G401.6 (cell line): ENCODE measurements around the gene CNTN1.
"Not testable (repeated sequence)": the region's sequence is repeated elsewhere in the genome, so short reads cannot be mapped to it uniquely, and the experiment has no call there.

ENCODE experiments used
- FAIRE-seq: peaks from 2 replicates; lab custom pipeline; 2012; peaks lifted over from hg19 to GRCh38; lab: Jason Lieb, UNC

The CNTN1 gene

DNA sequence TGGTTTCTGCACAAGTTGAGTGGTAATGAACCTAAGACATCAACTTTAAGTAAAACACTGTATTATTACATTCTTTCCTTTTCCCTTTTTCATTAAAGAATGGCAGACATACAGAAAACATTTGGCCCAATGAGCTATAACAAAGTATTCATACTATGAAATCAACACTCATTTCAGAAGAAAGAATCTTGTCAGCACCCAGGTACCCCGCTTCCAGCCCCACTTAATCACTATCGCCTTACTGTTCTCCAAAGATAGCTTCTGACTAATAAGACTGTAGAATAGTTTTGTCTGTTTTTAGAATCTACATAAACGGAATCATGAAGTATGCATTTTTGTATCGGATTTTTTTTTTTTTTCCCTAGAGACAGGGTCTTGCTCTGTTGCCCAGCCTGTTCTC is 9.5 kb downstream of the CNTN1 start:
- FAIRE-seq: no peak

DNA sequence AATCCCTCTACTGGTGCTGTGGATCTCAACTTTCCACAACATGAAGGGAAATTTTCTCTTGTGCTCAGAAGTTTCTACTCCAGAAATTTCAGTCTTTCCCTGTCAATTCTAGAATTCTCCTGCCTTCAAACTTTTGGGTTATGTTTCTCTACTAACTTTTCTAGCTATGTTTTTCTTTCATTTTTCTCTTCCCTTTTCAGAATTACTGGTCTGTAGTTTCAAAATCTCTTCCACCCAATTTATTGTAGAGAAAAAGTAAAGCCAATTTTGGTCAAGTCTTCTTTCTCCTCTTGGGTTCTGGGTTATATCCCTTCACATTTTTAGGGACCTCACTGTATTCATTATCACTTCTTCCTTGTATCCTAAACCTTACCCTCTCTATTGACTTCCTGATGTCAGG is 18.9 kb downstream of the CNTN1 start:
- FAIRE-seq: no peak

DNA sequence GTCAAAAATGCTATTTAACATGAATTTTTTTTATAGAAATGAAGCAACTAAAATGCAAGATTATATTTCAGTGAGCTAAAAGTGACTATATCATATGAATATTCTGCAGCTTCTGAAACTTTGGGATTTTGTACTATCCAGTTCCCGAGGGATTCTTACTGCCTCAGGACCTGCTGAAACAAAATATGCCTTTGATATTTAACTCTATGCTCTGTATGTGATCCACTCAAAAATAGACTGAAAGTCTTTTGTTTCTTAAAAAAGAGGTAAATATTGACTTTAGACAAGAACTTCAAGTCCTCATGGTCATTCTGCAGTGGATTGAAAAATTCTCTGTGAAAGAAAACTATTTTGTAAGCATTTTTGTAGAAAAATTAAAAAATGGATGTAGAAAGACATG is 22.4 kb downstream of the CNTN1 start:
- no peak for FAIRE-seq

DNA sequence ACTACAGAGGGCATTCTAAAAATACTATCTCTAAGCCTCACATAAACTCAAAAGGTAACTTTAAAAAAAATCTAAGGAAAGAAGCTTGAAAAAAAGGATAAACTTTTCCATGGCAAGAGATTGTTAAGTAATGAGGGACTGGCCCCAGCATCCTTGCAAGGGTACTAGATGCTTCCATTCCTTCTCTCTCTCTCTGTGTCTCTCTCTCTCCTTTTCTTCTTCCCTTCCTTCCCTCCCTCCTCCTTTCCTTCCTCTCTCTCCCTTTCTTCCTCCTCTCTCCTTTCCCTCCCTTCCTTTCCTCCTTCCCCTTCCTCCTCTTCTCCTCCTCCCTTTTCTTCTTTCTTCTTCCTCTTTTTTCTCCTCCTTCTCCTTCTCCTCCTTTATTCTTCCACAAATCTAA is 23.8 kb downstream of the CNTN1 start:
- FAIRE-seq: no peak

DNA sequence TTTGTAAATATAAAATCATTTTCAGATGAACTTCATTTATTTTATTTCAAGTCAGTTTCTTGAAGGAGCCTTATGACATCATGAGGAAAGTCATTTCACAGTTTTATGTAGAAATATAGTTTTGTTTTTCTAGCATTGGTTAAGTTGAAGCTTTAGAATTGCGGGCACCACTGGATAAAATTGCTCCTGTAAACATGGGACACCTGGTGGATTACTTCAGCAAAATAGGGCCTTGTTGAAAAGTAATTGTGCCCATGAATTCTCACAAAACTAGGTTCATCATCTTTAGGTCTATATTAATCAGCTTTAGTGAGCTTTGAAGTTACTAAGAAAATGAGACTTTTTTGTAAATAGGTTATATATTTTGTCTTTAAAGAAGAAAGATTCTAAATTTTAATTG is 25.3 kb downstream of the CNTN1 start:
- no peak for FAIRE-seq

DNA sequence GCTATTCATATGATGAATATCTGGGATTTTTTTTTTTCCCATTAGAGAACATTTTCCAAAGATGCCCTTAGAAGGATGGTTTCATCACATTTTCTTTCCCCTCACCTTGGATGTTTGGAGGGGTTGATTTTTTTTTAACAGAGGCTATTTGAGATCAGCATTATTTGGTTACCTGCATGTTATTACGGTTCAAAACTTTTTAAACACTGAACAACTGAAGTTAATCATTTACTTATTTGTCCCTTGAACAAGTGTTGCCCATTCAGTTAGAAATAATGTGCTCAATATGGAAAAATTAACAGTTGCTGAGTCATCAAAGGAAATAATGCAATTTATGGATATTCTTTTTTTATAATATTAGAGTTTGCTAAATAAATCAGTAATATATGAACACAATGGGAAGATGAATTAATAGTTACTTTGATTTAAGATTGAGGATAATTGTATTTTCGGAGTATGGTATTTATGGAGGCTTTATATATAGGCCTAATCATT is 26.7 kb downstream of the CNTN1 start:
- FAIRE-seq: no peak

DNA sequence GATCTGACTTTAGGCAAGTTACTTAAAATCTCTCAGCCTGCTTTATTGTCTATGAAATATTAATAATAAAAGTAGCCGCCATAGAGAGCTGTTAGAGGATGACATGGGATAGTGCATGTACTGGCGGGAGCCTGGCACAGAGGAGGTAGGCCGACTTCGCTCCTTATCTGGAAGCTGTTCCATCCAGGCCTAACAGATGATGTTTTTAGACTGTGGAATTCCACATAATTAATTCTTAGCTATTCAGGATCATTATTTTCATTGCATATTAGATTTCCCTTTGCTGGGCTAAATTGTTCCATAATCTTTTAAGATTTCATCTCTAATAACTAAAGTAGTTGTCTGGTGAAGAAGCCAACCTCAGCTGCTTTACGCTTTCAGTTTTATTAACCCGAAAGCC is 30.8 kb downstream of the CNTN1 start:
- no peak for FAIRE-seq

DNA sequence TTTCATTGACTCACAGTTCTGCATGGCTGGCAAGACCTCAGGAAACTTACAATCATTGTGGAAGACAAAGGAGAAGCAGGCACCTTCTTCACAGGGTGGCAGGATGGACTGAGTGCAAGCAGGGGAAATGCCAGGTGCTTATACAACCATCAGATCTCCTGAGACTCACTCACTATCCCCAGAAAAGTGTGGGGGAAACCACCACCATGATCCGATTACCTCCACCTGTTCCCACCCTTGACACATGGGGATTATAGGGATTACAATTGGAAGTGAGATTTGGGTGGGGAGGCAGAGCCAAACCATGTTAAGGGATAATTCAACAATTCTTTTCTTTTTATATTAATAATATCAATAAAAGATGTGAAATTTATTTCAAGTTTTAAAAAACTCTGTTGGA is 34.1 kb downstream of the CNTN1 start:
- FAIRE-seq: no peak

DNA sequence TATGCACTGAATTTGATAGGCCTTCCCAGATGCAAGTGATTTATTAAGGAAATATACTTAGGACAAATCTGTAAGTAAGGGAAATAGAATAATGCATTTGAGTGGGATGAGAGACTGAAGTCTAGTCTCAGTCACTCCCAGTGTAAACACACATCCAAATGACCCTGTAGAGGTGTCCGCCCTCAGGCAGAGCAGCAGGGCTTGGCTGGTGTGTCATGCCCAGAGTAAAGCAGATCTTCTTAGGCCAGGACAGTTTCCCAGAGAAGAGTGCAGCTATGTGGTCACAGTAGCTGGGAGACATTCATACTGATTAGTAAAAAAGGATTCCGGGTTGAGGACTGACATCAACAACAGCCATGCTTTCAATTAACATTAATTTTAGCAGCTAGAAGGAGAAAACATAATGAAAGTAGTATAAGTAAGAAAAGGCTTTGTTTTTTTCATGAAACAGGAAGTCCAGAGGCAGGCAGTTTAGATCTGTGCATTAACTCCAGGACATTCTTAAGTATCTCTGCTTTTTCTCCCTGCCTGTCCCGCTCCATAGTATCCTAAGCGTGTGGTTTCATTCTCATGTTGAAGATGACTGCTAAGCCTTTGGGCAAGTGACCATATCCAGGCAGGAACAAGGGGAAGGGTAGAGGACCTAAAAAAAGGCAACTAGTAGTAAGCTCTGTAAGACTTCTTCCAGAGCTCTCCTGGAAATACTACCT is 35.7 kb downstream of the CNTN1 start:
- FAIRE-seq: no peak

DNA sequence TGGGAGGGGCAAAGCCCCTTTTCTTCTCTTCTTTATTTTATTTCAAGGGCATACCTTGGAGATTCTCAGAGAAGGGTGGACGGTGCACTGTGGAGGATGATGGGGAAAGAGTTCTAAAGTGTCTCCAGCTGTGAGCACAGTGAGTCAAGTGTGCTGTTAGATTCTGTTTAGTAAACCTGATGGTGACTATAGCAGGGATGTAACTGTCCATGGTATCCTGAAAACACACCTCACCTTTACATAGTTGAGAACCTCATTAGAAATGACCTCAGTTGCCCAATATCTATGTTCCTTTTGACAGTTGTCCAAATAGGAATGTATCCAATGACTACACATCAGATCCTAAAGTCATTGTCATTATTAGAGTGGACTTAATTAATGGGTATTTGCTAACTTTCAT is 38.0 kb downstream of the CNTN1 start:
- no peak for FAIRE-seq

DNA sequence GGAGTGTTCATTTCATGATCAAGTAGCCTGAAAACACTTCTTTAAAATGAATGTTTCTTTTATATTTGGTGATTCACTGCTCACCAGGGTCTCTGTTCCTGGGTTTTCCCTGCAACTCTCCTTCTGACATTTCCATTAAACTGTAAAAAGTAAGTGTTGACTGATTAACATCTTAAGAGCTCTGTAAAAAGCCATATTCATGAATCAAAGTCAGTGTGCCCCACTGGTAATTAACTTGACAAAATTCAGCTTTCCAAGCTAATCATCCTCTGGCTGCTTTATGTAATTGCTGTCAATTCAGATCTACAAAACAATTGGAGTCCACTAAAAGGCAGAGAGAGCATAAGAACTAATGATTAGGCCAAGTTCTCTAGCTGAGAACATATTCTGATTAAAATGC is 41.6 kb downstream of the CNTN1 start:
- no peak for FAIRE-seq

DNA sequence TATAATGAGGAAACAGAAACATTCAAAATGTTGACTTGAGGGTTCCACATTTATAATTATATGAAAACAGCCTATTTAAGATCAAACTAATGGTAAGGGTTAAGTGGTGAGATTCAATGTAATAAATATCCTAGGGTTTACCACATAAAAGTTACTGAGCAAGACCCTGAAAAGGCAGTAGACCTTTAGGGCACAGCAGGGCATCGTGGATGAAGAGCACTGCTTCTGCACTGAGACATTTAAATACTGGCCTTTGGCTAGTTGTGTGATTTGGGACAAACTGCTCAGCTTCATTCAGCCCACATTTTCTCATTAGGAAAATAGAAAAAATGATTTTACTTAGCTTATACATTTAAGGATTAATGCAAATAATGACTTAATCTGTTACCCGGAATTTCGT is 42.0 kb downstream of the CNTN1 start:
- no peak for FAIRE-seq

DNA sequence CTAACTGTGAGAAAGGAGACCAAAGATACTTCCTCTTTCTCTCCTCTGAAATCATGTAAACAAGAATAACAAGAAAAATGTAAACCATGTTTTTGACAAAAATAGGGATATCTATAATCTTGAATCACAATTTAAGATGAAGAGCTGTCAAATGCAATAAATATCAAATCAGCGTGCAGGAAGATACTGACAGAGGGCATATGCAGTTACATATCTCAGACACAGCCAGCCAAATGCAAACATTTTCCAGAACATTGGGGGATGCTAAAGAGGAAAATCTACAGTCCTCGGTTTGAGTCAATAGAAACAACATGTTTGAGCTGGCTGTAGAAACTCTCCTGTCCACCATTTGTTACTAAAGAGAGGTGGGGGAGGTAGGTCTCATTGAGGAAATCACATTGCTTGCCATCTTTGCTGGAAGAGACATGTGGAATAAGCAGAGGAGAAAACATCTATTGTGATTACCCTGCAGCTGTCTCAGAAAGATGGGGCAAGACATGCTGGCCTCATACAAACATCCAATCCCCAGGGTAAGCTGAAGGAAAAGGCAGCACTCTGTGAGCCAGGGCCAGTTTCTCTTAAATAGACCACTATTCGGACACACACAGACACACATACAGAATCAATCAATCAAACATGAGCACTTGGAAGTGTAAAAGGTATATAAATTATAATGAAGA is 43.5 kb downstream of the CNTN1 start:
- FAIRE-seq: no peak

DNA sequence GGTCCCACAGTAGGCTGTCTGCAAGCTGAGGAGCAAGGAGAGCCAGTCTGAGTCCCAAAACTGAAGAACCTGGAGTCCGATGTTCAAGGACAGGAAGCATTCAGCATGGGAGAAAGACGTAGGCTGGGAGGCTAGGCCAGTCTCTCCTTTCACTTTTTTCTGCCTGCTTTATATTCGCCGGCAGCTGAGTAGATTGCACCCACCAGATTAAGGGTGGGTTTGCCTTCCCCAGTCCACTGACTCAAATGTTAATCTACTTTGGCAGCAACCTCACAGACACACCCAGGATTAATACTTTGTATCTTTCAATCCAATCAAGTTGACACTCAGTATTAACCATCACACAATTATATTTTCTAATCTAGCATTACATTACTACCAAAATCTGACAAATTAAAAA is 45.2 kb downstream of the CNTN1 start:
- FAIRE-seq: not testable (repeated sequence)

DNA sequence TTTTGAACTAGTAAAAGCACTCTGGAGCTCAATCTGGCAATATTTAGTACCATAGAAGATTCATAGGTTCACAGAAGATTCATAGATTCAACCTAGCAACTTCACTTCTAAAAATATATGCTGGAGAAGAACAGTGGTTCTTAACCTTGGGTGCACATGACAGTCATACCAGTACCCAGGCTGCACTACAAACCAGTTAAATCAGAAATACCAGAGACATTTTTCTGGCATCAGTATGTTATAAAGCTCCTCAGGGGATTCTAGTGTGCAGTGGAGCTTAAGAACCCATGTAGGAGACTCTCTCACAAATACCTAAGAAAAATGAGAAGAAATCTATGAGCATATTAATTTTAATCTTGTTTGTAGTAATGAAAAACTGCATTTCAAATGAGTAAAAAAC is 46.6 kb downstream of the CNTN1 start:
- no peak for FAIRE-seq

DNA sequence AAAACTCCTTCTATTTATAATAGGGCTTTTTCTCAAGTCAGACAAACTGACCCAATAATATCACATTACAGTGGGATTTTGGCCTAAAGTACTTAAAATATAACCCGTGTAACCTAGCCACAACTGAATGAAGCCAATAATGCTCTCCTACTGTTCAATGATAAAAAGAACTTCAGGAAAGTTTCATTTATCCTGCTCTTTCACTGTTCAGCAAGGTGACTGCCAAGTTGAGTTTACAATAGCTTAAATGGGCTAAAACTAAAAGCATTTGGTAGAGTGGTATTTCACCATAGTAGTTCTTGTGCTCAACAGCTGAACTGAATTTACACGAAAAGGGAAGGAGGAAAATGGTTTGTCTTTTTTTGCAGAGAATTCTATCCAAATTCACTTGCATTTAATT is 49.8 kb downstream of the CNTN1 start:
- FAIRE-seq: no peak

DNA sequence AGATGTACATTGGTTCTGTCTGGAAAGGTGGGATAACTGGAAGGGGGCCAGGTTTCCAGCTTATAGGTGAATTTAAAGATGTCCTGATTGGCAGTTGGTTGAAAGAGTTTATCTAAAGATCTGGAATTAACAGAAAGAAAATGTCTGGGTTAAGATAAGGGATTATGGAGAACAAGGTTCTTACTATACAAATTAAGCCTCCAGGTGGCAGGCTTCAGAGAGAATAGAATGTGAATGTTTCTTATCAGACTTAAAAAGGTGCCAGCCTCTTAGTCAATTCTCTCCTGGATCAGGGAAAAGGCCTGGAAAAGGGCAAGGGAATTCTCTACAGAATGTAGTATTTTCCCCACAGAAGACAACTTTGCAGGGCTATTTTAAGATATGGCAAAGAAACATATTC is 53.1 kb downstream of the CNTN1 start:
- FAIRE-seq: no peak

DNA sequence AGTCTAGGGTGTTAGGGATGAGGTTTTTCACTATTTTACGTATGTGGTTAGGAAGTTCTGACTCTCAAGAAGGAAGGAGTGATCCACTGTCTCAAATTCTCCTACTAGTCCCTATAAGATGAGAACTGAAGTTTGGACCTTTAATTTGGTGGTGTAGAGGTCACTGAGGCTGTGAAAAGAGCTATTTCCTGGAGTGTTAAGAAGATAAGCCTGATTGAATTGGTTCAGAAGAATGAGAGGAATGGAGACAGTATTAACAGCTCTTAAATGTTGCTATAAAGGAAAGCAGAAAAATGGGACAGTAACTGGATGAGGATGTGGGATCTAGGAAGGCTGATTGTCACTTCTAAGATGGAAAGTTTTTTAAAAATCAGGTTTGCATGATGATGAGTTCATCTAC is 57.6 kb downstream of the CNTN1 start:
- FAIRE-seq: no peak

DNA sequence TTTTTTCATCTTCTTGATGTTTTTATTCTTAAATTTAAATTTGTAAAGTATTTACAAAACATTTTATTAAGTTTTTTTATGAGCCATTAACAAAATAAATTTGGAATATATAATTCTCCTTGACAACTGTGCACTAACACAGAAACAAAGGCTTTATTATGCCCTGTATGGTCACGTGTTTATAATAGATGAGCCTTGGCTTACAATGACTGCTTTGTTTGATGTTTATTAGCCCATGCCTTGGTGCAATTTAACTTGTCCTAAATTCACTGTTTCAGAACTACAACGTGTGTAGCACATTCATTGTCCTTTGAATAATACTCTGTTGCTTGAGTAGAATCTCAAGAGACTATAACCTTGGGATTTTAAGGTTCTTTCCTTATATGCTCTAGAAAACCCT is 59.8 kb downstream of the CNTN1 start:
- FAIRE-seq: no peak

DNA sequence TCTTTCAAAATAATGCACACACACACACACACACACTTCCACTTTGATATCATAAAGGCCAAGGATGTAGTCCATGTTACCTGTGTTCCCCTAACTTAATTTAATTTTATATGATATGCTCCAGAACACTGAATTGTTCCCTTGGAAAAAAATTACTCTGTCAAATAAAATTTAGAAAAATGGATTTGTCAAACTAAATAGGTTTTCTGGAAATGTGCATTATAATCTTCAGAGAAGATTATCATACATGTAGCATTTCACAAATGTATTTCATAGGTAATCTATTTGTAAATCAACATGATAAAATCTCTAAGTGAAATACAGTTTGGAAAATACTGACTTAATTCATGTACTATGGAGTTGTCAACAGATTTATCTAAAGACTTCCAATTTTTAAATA is 68.6 kb downstream of the CNTN1 start:
- FAIRE-seq: no peak

DNA sequence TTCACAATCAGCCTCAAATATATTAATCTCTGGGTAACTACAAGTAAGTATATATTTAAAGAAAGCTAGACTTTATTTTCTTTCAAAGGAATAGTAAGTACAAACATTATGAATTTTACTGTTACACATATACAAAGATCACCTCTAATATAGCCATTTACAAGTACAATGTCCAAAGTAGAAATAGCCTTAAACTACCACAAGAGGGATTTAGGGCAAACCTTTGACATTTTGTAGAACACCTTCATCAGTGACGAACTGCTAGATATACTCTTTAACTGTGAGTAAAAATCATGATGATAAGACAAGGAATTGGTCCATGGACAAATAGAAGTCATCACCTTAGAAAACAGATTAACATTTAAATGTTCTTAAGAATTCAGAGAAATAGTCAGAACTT is 69.8 kb downstream of the CNTN1 start:
- FAIRE-seq: no peak

DNA sequence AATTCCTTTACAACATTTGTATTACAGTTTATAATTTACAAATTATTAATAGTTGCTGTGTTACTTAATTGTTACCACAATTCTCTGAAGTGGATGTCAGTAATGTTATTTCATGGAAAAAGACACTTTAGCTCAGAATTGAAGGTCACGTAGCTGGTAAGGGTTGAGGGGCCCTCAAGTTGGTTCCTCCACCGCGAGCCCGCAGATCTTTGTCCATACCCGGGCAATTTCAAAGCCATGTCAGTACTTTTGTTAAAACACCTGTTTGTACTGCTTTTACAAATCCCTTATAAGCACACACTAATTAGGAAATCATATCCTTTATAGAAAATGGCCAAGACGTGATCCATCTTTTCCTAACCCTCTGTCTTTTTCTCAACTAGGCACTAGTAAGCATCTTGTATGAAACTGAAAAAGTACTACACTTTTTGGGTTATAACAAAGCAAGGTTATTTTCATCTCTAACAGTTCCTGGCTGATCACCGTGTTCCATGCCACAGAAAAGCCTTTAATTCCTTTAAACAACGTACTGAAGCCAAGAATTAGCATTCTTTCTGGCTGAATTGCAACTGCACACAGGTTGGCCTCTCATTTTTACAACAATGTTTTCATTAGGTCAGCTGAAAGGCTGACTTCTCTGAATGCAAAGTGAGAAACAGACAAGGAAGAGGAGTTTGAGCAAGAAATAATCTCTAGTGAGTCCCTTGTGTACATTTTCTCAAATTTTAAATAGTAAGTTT is 76.1 kb downstream of the CNTN1 start:
- no peak for FAIRE-seq

DNA sequence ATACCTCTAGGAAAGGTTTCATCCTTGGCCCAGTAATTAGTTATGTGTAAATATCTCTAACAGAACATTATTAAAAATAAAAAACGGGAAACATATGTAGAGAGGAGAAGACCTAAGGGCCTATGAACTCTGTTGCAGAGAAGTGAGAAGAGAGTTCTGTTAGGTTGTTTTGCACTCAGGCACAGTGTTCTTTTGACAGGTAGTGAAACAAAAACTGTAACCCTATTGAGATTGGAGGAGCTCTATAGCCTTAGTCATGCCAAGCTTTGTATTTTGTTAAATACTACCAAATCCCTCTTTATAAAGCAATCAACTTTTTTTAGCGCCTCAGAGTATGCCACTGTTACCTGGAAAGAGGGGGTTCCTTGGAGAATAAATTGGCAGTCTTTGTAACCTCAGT is 77.6 kb downstream of the CNTN1 start:
- FAIRE-seq: no peak

DNA sequence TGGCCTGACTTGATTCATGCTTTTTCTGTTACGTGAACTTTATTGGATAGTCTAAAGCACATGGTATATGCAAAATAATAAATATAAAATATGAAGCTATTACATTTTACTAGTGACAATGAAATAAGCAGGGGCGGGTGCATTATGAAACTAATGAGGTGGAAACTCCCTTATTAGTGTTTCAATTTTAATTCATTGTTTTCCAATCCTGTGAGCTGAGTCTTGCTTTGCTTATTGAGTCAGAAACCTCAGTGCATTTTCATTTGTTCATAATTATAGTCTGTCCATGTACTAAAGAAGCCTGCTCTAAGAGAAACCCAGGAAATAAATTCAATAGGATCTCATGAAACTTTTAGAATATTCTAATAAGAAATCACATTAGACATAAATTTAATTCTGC is 78.5 kb downstream of the CNTN1 start:
- FAIRE-seq: no peak
